ENCODE measurements around the gene PDE8A.
"Not testable (repeated sequence)": the region's sequence is repeated elsewhere in the genome, so short reads cannot be mapped to it uniquely, and the experiment has no call there.

Gene PDE8A

DNA sequence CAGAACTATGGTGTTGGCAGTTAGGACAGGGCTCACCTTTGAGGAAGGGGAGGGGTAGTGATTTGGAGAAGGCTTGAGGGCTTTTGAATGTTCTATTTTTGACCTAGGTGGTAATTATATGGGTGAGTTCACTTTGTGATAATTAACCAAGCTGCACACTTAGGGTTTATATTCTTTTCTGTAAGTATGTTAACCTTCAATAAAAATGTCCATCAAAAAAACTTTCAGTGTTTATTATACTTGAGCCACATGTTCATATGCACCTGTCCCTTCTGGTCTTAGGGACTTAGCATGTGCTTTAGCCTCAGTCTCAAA lies 28.4 kb downstream of the PDE8A start:
- no peak for DNase-seq (ENCODE audit: low read depth in 3 of 3, low spot score in 1 of 3)

DNA sequence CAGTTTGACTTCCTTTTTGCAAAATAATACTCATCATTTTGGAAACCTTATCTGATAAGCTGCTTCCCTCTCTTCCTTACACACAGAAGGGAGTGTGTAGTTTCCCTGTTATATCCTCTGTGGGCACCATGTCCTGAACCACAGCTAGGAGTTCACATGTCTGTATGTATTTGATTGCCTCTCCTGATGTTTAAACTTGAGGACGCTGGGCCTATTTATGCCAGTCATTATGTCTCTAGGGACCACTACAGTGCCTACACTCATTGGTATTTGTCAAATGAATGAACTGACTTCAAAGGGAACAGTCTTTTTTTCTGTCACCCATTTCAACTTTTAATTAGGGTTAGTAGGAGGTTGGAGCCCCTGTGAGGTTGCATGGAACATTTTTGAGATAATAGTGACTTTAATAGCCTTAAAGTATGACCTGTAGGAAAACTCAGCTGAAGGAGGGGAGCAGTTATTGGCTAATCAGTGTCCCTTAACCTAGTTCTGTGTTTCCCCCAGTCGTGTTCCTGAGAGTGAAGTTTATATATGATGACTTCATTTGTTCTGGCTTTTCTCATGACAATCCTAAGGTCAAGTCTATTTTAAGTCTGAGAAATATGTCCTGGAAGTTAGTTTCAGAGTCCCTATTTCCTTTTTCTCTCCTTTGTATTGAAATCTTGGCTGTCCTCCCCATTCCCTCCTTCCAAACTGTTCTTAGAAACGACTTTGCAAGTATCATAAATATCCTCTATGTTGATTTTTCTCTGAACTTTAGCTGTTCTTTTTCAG lies 28.9 kb downstream of the PDE8A start:
- no peak for DNase-seq (ENCODE audit: low read depth in 3 of 3, low spot score in 1 of 3)

- no peak for DNase-seq (ENCODE audit: low read depth in 3 of 3, low spot score in 1 of 3)
These were observed 29.5 kb downstream of the PDE8A start for GRCh38 chr15:85011160-85011571.

DNA sequence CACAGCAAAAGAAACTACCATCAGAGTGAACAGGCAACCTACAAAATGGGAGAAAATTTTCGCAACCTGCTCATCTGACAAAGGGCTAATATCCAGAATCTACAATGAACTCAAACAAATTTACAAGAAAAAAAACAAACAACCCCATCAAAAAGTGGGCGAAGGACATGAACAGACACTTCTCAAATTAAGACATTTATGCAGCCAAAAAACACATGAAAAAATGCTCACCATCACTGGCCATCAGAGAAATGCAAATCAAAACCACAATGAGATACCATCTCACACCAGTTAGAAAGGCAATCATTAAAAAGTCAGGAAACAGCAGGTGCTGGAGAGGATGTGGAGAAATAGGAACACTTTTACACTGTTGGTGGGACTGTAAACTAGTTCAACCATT lies 30.1 kb downstream of the PDE8A start:
- not testable (repeated sequence) for DNase-seq (ENCODE audit: low read depth in 3 of 3, low spot score in 1 of 3)

DNA sequence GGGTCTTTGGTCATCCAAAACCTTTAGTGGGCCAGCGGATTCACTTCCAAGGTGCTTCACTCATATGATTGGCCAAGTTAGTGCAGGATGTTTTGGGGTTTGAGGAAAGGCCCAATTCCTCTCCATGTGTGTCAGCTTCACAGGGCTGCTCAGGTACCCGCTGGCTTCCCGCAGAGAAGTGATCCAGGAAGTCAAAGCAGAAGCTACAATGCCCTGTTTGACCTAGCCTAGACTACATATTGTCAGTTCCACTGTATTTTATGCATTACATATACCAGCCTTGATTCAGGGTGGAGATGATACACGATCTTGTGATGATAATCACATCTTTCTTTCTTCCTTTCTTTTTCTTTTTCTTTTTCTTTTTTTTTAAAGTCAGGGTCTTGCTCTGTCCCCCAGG lies 32.1 kb downstream of the PDE8A start:
- no peak for DNase-seq (ENCODE audit: low read depth in 3 of 3, low spot score in 1 of 3)

DNA sequence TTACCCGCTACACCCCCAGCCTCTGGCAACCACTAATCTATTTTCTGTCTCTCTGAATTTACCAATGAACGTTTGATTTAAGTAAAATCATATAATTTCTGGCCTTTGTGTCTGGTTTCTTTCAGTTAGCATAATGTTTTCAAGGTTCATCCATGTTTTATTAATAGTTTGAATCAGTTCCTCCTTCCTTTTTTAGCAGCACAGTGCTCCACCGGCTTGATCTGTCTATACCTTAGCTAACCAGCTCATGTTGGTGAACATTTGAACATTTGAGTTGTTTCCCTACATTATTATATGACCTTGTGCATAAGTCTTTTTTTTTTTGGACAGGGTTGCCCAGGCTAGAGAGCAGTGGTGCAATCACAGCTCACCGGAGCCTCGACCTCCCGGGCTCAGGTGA lies 33.3 kb downstream of the PDE8A start:
- DNase-seq (ENCODE audit: low read depth in 3 of 3, low spot score in 1 of 3): no peak

- DNase-seq (ENCODE audit: low read depth in 3 of 3, low spot score in 1 of 3): no peak
These were observed 34.6 kb downstream of the PDE8A start for GRCh38 chr15:85016275-85016674.

GRCh38 chr15:85019815-85020590 lies 38.3 kb downstream of the PDE8A start:
- DNase-seq (ENCODE audit: low read depth in 3 of 3, low spot score in 1 of 3): no peak

DNA sequence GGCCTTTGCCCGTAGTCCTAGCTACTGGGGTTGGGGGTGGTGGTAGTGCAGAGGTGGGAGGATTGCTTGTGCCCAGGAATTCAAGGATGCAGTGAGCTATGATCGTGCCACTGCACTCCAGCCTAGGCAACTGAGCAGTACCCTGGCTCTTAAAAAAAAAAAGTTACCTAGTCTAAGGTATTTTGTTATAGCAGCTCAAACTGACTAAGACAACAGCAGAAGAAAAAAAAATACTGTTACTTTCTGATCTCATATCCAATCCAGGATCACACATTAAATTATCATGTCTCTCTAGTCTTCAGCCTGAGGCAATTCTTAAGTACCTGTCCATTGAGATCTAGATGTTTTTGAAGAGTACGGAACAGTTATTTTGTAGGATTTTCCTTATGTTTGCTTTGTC lies 39.8 kb downstream of the PDE8A start:
- no peak for DNase-seq (ENCODE audit: low read depth in 3 of 3, low spot score in 1 of 3)

DNA sequence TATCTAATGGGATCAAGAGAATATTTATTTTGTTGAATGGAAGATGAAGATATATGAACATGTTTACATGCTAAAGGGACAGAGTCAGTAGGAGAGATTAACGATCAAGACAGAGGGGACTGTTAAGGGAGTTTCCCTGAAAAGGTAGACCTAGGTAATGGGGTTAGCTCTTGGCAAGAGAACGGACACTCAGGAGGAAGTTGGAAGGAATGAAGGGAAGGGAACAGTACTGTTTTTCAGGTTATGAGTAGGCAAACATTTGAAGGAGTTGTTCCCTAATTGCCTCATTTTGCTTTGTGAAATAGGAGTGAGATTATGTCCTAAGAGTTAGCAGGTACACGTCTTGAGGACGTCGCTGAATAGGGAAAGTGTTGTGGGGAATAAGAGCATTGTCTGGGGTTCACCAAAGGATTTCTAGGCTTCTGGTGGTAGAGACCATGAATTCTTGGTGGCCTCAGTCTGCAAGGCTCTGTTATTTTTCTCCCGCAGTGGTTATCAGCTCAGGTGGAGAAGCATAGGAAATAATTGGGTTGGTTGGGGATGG lies 41.3 kb downstream of the PDE8A start:
- no peak for DNase-seq (ENCODE audit: low read depth in 3 of 3, low spot score in 1 of 3)

DNA sequence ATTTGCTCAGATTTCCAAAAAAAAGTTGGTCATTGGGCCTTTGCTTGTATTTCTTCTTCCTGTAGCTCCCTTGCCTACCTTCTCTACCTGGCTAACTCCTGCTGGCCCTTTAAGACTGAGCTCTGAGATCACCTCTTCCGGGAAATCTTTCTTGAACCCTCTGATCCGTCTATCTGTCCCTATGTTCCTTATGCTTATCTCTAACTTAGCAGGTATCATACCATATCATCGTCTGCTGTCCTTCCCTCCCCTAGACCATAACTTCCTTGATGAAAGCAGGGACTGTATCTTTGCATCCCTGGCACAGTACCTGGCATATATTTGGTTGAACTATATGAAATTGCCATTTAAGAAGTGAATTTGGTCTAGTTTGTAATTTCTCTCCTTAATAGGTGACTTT lies 42.3 kb downstream of the PDE8A start:
- DNase-seq (ENCODE audit: low read depth in 3 of 3, low spot score in 1 of 3): no peak

GRCh38 chr15:85024509-85025336 lies 43.1 kb downstream of the PDE8A start:
- no peak for DNase-seq (ENCODE audit: low read depth in 3 of 3, low spot score in 1 of 3)

GRCh38 chr15:85025516-85026251 lies 44.0 kb downstream of the PDE8A start:
- no peak for DNase-seq (ENCODE audit: low read depth in 3 of 3, low spot score in 1 of 3)

- DNase-seq (ENCODE audit: low read depth in 3 of 3, low spot score in 1 of 3): no peak
These were observed 44.8 kb downstream of the PDE8A start for GRCh38 chr15:85026304-85027032.

DNA sequence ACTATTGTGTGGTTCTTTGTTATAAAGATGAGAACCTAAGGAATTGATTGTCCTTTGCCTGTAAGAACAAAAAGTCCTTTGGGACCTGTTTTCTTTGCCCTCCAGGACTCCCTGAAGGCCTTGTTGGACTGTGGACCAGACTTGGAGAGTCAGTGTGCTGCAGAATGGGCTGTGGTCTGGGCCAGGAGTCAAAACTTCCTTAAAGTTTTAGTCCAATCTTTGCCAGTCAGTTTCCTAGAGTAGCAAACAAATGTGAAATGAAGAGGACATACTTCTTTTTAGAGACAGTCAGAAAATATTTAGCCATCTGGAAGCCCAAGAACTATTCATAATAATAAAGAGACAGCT lies 45.4 kb downstream of the PDE8A start:
- no peak for DNase-seq (ENCODE audit: low read depth in 3 of 3, low spot score in 1 of 3)

GRCh38 chr15:85027421-85027820 lies 45.8 kb downstream of the PDE8A start:
- no peak for DNase-seq (ENCODE audit: low read depth in 3 of 3, low spot score in 1 of 3)

DNA sequence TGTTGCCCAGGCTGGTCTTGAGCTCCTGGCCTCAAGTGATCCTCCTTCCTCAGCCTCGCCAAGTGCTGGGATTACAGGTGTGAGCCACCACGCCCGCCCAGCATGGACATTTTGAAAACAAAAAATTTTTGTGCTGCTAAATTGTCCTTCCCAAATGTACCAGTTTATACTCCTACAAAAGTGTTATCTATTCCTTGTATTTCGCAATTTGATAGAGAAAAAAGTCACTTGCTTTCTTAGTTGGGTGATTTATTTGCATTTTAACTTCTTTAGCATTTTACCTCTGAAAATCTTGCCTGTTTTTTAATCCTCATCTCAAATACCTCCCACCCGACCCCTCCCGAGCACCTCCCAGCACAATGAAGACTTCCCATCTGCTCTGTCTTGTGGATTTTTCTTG lies 46.8 kb downstream of the PDE8A start:
- no peak for DNase-seq (ENCODE audit: low read depth in 3 of 3, low spot score in 1 of 3)

DNA sequence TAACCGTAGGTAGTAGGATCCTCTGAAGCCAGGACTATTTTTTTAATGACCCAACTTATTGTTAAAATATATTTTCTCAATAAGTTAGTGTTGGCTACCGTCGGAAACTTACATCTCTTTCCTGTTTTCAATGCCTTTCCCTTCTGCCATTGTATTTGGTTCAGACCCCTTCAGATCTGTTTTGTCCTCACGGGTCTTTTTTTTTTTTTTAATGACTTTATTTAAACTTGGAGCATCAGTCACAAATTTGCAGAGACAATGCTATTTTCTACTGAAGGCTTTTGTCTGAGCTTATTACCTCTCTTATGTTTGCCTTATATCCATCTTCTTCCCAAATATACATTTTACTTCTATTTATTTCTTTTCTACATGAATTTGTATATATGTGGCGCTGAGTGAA lies 47.6 kb downstream of the PDE8A start:
- DNase-seq (ENCODE audit: low read depth in 3 of 3, low spot score in 1 of 3): no peak

GRCh38 chr15:85030301-85030929 lies 48.8 kb downstream of the PDE8A start:
- no peak for DNase-seq (ENCODE audit: low read depth in 3 of 3, low spot score in 1 of 3)

Measured in stimulated activated CD4-positive, alpha-beta T cell treated with anti-CD3 and anti-CD28 coated beads, TNF-alpha, amount 100 ng/mL, for 1 hour (primary cell).